Liver (tissue), 3 donors: ENCODE results near the gene NFE2L1.

Experiments
- ATF3 ChIP-seq: IDR thresholded peaks from 2 replicates; pipeline ENCODE4 v1.6.1; 2016; ENCODE audit warnings: antibody characterized with exemption
- CTCF ChIP-seq: fragments of 150-350 bp; IDR thresholded peaks from 2 replicates; pipeline ENCODE4 v1.5.1; 2017; ENCODE audit warnings: improper control_type of control experiment, low read depth, low read length; ENCODE audit not compliant: missing input control
- MAX ChIP-seq: IDR thresholded peaks from 2 replicates; pipeline ENCODE4 v1.6.1; 2016; ENCODE audit warnings: antibody characterized with exemption
- NR2F2 ChIP-seq: IDR thresholded peaks from 2 replicates; pipeline ENCODE4 v1.6.1; 2016; ENCODE audit warnings: antibody characterized with exemption
- REST ChIP-seq: IDR thresholded peaks from 2 replicates; pipeline ENCODE4 v1.6.1; 2016; ENCODE audit warnings: antibody characterized with exemption, mild to moderate bottlenecking
- SP1 ChIP-seq: IDR thresholded peaks from 2 replicates; pipeline ENCODE4 v1.6.1; 2018; ENCODE audit warnings: antibody characterized with exemption, mild to moderate bottlenecking
- TAF1 ChIP-seq: conservative IDR thresholded peaks from 2 replicates; pipeline ENCODE4 v1.6.1; 2016; ENCODE audit warnings: antibody characterized with exemption, mild to moderate bottlenecking
- YY1 ChIP-seq: IDR thresholded peaks from 2 replicates; pipeline ENCODE4 v1.6.1; 2016; ENCODE audit warnings: antibody characterized with exemption, mild to moderate bottlenecking
- donor health status: healthy.
- donor health status: healthy.

GRCh38 chr17:48104440-48104839 is 56.3 kb downstream of the NFE2L1 start:
- TF ChIP-seq CTCF (no peak), REST (no peak), MAX (no peak), YY1 (no peak), TAF1 (no peak), SP1 (no peak), ATF3 (no peak), NR2F2 (no peak)
